Umbilical cord (tissue), 2 donors: ENCODE results near the gene TECTA. TPM values are rescaled to one million over a fixed set of nuclear protein-coding genes. Genes with fewer than 3 reads are reported as not detected.
"Not testable (repeated sequence)": the region's sequence is repeated elsewhere in the genome, so short reads cannot be mapped to it uniquely, and the experiment has no call there.

Source experiments
- DNase-seq: peaks from one replicate; pipeline ENCODE4 v3.0.0-alpha.2; 2015; ENCODE audit warnings: low spot score
- total RNA-seq: library from RNA; depleted of rRNA; stranded (reverse); fragments of >200 nt; gene quantifications from one replicate; pipeline ENCODE4 v1.2.3, GENCODE V29; 2014; ENCODE audit warnings: low replicate concordance; ENCODE audit not compliant: insufficient read depth

Gene TECTA
- total RNA-seq, 1 donor from 2014 or later: 10.4 TPM

DNA sequence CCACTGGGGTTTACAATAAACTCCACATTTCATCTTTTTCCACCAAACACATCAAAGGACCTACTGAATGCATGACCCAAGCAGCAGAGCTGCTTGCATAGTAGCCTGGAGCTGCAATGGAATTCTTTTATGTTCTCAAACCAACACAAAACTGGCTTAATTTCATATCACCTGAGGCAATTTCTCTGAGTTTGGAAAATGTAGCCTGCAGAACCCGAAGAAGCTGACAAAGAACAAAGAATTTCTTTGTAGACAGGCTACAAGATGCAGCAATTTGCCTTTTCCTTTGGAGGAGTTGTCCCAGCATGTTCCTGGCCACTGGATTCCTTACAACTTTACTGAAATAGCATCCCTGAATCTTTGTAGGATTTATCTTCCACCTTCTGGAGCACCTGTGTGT lies 5.5 kb upstream of the TECTA start:
- no peak for DNase-seq

DNA sequence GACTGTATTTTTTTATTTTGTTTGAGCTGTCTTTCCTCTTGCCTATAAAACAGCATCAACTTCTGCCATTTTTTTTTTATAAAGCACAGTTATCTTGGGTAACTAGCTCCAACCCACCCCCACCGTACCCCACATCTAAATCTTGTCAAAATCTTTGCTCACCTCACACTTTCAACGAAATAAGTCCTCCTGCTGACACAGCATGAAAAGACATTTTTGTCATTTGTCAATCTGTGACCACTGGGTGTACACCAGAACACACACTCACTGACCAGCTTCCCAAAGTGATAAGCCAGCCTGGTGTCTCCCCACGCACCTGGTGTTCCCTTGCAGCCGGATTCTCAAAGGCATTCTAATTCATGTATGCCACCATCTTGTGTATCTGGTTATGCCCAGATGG lies 1.7 kb upstream of the TECTA start:
- DNase-seq: no peak

- no peak for DNase-seq
Measured at GRCh38 chr11:121099885-121100284, 1.2 kb upstream of the TECTA start.

DNA sequence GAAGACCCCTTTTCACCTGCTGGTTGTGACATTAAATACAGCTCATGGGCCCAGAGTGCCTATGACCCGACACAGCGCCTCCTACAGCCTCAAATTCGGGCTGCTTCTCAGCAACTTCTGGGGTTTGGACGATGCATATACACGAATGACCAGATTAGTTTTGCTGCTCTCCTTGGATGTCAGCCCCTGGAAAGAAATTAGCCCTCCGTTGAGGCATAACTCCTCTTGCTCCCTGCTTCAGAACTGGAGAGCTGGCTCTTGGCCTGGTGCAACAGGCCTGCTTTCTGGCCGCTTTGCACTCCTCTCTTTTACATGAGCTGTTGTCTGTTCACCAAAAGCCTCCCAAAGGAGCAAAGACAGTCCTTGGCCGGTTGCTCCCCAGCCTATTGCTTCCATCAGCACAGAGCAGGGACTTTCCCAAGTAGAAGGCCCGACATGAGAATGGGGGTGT lies 3.3 kb downstream of the TECTA start:
- no peak for DNase-seq

GRCh38 chr11:121105063-121105480 lies 4.0 kb downstream of the TECTA start:
- no peak for DNase-seq

- no peak for DNase-seq
Measured at GRCh38 chr11:121105481-121106195, 4.6 kb downstream of the TECTA start.

DNA sequence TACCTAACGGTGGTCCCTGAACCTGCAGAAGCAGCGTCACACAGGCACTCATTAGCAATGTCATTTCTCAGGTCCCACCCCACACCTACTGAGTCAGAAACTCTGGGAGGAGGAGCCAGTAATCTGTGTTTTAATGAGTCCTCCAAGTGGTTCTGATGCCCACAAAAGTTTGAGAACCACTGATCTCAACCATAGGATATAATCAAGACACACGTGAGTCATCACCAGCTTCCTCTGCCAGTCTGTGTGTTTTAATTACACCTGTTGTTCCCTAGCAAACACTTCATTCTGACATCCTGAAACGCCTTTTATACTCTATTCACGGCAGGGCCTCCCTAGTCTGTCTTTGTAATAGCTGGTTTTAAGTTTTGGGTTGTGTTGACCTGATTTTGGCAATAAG lies 5.8 kb downstream of the TECTA start:
- no peak for DNase-seq

- DNase-seq: no peak
Measured at GRCh38 chr11:121108413-121108812, 7.4 kb downstream of the TECTA start.

DNA sequence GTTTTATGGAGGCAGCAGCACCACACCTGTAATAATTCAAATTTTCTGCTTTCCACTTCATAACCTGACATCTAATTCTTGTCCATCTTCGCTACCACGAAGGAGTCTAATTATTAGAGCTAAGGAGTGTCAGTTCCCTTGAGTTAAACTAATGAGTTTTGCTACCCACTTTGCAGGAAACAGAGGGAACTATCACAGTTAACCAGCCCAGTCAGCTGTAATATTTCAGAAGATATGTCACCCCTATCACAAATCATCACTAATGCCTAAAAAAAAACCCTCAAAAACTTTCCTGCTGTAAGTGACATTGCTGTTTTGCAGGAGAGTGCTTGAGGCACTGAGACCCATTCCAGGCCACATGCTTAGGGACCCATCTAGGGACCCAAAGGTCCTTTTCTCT lies 8.4 kb downstream of the TECTA start:
- no peak for DNase-seq

- DNase-seq: no peak
Measured at GRCh38 chr11:121109916-121110586, 9.0 kb downstream of the TECTA start.

GRCh38 chr11:121110871-121111724 lies 10.1 kb downstream of the TECTA start:
- DNase-seq: no peak

DNA sequence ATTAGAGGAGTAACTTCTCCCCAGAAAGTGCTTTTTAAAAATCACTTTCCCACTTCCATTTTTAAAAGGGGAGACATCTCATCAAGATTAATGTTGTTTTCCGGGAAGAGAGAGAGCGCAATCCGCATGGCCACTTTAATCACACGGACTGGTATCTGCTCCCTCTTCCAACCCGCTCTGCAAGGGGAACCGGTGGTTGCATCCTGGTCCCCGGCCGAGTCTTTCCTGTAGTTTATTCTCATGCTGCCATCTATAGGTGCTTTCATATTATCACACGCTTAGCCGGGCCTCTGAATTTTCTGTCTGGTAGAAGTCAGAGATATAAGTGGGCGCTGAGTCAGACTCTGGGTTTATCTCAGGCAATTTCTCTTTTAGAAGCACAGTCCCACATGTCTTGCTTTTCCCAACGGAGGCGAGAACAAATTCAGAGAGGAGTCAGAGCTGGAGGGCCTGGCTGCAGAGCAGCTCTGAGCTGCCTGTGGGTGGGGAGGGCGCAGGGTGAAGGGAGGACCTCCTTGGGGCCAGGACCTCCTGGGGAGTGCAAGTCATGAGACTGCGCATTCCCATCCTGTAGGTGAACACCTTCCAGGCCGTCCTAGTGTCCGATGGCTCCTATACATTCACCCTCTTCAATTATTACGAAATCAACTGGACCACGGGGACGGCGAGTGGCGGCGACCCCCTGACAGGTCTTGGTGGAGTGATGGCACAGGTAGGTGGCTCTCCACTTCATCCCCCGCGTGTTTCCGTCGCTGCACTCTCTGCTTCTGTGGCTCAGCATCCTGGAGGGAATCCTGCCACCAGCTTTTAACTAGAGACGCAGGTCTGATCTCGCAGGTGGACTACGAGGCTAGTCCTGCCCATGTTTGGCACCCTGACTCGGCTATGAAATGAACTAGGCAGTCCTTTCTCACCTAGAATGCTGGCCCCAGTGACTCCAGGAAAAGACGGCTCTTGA lies 11.7 kb downstream of the TECTA start:
- DNase-seq: peak; percentile 85

- DNase-seq: no peak
Measured at GRCh38 chr11:121113611-121114010, 12.6 kb downstream of the TECTA start.

DNA sequence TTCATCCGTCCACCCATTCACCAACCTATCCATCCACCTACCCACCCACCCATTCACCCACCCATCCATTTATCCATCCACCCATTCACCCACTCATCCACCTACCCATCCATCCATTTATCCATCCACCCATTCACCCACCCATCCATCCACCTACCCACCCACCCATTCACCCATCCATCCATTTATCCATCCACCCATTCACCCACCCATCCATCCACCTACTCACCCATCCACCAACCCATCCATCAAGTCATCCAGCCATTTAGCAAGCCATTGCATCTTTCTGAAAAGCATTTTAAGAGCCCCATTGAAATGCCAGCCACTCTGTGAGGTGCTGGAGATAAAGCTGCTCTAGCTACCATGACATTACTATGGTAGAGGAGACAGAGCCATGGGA lies 14.0 kb downstream of the TECTA start:
- not testable (repeated sequence) for DNase-seq

- peak; percentile 67 for DNase-seq
Measured at GRCh38 chr11:121117788-121118187, 16.7 kb downstream of the TECTA start.

- no peak for DNase-seq
Measured at GRCh38 chr11:121119440-121119839, 18.4 kb downstream of the TECTA start.

GRCh38 chr11:121122328-121122727 lies 21.3 kb downstream of the TECTA start:
- no peak for DNase-seq

DNA sequence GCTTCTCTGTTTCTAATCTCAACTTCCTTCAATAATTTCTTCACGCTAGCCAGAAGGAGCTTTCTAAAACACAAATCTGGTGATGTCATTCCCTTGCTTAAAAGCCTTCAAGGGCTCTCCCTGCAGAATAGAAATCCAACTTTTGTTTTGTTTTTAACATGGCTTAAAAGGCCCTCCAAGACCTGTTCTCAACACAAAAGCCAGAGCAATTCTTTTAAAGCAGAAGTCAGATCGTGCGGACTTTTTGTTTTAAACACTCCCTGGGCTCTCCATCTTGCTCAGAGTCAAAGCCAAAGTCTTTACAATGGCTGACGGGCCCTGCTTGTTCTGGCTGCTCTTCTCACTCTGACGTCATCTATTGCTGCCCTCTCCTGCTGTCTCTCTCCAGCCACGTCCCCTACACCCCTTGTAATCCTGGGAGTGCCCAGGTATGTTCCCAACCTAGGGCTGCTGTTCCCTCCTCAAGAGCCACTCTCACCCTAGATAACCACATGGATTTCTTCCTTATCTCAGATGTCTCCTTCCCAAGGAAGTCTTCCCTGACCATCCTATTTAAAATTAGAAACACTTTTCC lies 22.5 kb downstream of the TECTA start:
- no peak for DNase-seq

GRCh38 chr11:121127809-121128208 lies 26.8 kb downstream of the TECTA start:
- no peak for DNase-seq
